Natural killer cell treated with Interleukin-12 subunit alpha and Interleukin-12 subunit beta and Interleukin-15 and Interleukin-18, amount 100 ng/mL, for 72 hours (primary cell): ENCODE results near the gene KCNQ4. TPM values are rescaled to one million over a fixed set of nuclear protein-coding genes. Genes with fewer than 3 reads are reported as not detected.
A peak's percentile ranks its signal among the peaks of the same experiment; 100 is the strongest.

Experiments used
- ATAC-seq, 2 donors: fragments of 150-1000 bp; cut with Tn5 transposase in 1 of 2; sonication (Bioruptor Pico), chemical (Tn5 transposase) in 1 of 2; 2 replicates each; pipeline ENCODE4 v1.10.0; 2021
- DNase-seq: peaks from one replicate; pipeline ENCODE4 v3.0.0; 2022; ENCODE audit warnings: low spot score
- H3K27ac Mint-ChIP-seq, 2 donors: 1 replicate in 1 of 2; 2 replicates in 1 of 2; pipeline ENCODE4 v1.8.0; 2022; ENCODE audit warnings: mixed read lengths in 2 of 2, mild to moderate bottlenecking in 1 of 2, moderate library complexity in 1 of 2
- H3K27me3 Mint-ChIP-seq, 2 donors: 1 replicate in 1 of 2; 2 replicates in 1 of 2; pipeline ENCODE4 v1.8.0; 2022; ENCODE audit warnings: mixed read lengths in 2 of 2
- H3K36me3 Mint-ChIP-seq: one replicate; pipeline ENCODE4 v1.8.0; 2022; ENCODE audit warnings: mixed read lengths
- H3K4me1 Mint-ChIP-seq, 2 donors: 1 replicate in 1 of 2; 2 replicates in 1 of 2; pipeline ENCODE4 v1.8.0; 2022; ENCODE audit warnings: low read depth in 2 of 2, mixed read lengths in 2 of 2, mild to moderate bottlenecking in 1 of 2
- H3K4me3 Mint-ChIP-seq: one replicate; pipeline ENCODE4 v1.8.0; 2022; ENCODE audit warnings: mixed read lengths
- H3K9me3 Mint-ChIP-seq: 2 replicates; pipeline ENCODE4 v1.8.0; 2022; ENCODE audit warnings: mixed read lengths
- total RNA-seq, 2 donors: library from RNA; stranded (reverse); gene quantifications; one replicate each; pipeline ENCODE4 v1.2.3, GENCODE V29; 2022

Gene KCNQ4
- total RNA-seq, 2 donors from 2014 or later = 0.24 to 0.56 TPM

DNA sequence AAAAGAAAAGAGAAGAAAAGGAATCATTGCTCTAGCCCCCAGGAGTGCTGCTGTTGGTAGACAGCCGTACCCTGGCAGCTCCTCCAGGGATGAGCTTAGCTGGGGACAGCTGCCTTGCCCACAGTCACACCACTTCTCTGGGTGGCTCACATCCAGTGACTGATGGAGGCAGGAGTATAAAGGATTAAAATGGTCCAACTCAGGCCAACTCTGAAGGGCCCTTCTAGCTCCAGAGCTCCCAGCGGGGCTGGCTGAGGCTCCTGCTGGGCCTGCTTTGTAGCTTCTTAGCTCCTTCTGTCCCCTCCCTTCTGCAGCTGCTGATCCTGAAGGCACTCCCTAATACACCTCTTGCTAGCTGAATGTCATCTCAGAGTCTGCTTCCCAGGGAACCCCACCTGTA lies 74.2 kb downstream of the KCNQ4 start:
- H3K4me3 Mint-ChIP-seq = no peak overlapping the region
- H3K36me3 Mint-ChIP-seq = no peaks in the 10 kb centered on the region
- DNase-seq (no peak), ATAC-seq (no peak)
- peaks cover 9 to 11% of the 10 kb centered on the region in 2 donors for H3K4me1 Mint-ChIP-seq
- no peak overlapping the region for H3K27ac Mint-ChIP-seq
- no peaks in the 10 kb centered on the region for H3K9me3 Mint-ChIP-seq
- H3K27me3 Mint-ChIP-seq = peaks cover 14 to 15% of the 10 kb centered on the region in 2 donors

DNA sequence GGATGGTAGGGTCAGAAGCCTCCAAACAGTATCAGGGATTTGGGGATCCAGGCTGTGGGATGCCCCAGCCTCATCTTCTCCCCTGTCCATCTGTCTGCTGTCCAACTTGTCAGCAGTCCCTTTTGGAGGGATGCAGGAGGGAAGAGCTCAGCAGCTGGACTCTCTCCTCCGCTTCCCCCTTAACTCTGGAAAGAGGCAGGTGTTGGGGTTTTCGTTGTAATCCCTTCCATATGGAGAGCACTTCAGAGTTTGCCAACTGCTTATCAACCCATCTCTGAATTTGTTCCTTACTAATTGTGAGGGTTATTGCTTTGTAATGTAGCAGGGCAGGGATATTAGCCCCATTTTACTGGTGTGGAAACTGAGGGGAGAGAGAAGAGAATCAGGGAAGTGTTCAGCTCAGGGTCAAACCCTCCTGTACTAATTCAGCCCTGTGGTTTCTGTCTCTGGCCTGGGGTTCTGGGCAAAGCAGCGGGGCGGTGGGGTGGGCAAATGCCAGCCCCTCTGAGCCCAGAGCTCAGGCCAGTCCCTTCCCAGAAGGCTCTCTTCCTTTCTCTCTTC lies 75.3 kb downstream of the KCNQ4 start:
- Mint-ChIP-seq H3K4me1 (peaks cover 12 to 13% of the 10 kb centered on the region in 2 donors), H3K27ac (peak overlapping the region in 1 of 2 donors; percentile 59), H3K4me3 (no peak overlapping the region), H3K36me3 (no peaks in the 10 kb centered on the region), H3K9me3 (no peaks in the 10 kb centered on the region), H3K27me3 (peaks cover 10 to 12% of the 10 kb centered on the region in 2 donors)
- DNase-seq = no peak
- no peak for ATAC-seq

DNA sequence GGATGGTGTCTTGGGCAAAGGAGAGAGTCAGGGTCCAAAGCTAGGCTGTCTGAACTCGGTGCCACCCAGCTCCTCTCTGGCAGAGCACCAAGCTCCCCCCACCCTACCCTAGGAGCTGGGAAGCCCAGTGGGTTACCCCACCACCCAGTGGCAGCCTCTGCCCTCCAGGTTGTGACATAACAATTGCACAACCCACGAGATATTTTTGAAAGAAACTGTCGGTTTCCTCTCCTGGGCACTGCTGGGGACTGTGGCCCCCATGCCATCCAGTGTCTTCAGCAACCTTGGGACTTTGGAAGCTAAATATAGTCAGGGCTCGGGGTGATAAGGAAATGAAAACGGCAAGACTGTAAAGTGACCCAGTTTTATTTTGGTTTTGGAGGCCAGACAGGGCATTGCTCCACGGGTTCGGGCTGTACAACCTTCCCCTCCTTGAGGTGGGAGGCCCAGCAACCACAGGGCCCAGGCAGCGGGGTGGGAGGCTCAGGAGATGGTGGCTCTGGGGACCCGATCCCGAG lies 77.2 kb downstream of the KCNQ4 start:
- peak overlapping the region; percentile 86 for H3K4me3 Mint-ChIP-seq
- H3K27ac Mint-ChIP-seq = peak overlapping the region; percentile 41 to 67
- DNase-seq = no peak
- H3K9me3 Mint-ChIP-seq = no peaks in the 10 kb centered on the region
- peaks cover 10 to 12% of the 10 kb centered on the region in 2 donors for H3K27me3 Mint-ChIP-seq
- peaks cover 12 to 13% of the 10 kb centered on the region in 2 donors for H3K4me1 Mint-ChIP-seq
- no peak for ATAC-seq
- no peaks in the 10 kb centered on the region for H3K36me3 Mint-ChIP-seq

DNA sequence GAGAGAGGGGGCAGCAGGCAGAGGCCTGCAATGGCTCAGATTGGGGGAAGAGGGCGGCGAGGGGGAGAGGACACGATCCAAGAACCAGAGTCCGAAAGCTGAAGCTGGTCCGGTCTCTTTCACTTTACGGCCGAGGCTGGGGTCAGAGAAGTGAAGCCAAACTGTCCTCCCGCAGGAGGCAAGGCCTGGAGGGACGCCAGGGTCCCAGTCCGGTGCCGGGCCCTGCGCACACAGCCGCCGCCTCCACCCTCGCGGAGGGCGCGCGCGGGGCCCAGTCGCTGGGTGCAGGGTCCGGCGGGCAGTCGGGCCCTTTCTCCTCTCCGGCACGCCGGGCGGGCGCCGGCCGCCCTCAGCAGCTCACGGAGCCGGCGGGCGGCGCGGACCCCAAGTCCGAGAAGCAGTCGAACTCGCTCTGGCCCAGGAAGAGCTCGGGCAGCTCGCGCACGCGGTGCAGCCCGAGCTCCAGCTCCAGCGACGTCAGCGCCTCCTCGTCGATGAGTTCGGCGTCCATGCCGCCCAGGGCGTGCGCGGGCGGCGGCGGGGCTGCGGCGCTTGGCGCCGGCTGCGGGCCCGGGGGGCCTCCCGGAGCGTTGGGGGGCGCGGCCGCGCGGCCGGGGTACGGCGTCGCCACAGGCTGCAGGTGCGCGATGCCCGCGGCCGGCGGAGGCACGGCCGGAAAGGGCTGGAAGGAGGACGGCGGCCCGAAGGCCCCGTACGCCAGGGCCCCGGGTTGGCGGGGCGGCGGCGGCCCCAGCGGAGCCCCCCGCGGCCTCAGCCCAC lies 77.8 kb downstream of the KCNQ4 start:
- no peak for DNase-seq
- Mint-ChIP-seq H3K4me3 (peak overlapping the region; percentile 86), H3K27ac (peak overlapping the region; percentile 41 to 67), H3K4me1 (peaks cover 12 to 16% of the 10 kb centered on the region in 2 donors), H3K9me3 (no peaks in the 10 kb centered on the region), H3K36me3 (no peaks in the 10 kb centered on the region), H3K27me3 (peaks cover 10 to 12% of the 10 kb centered on the region in 2 donors)
- ATAC-seq = no peak

DNA sequence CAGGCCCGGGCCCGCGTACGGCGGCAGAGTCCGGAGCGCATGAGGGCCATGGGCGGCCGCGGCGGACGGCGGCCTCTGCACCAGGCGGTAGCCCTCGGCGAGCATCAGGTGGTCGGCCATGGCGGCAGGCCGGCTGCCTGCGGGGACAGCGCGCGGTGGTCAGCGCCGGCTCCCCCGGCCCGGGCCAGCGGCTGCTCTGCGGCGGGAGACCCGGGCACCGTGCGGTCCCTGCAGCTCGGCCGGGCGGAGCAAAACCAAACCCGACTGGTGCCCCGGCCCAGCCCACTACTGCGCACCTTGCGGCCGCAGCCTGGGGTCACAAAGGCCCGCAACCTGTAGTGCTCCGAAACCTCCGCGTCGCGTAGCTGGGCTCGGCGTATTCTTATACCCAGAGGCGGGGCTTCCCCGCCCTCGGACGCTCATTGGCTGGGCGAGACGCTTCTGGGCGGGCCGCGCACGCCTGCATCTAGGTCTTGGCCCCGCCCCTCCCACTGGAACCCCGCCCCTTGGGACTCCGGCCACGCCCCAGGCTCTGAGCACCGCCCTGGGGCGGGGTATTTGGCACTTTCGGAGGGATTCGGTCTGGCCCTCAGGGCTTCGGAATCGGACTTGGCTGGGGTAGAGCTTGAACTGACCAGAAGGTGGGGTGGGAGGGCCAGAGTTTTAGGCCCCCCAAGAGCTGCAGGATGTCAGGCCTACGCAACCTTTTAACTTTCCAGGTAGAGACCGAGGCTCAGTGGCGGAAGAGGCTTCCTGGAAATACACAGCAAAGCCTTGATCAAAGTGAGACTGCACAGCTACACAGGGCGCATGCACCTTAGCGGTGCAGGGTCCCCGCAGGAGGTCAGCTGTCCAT lies 78.6 kb downstream of the KCNQ4 start, which contains the start of gene CITED4:
Gene CITED4, minus strand, starts transcription at position 356 of the 856 bp plus-strand sequence. Its CDS starts 236 bp downstream, at position 120.
- no peaks in the 10 kb centered on the region for H3K36me3 Mint-ChIP-seq
- H3K27ac Mint-ChIP-seq = peak within 1 kb of the TSS; percentile 82
- no peaks in the 10 kb centered on the region for H3K9me3 Mint-ChIP-seq
- peak within 1 kb of the TSS; percentile 85 for H3K4me3 Mint-ChIP-seq
- peak; percentile 93 for DNase-seq
- H3K27me3 Mint-ChIP-seq = peaks cover 10 to 12% of the 10 kb centered on the region in 2 donors
- H3K4me1 Mint-ChIP-seq = peaks cover 12 to 17% of the 10 kb centered on the region in 2 donors
- peak; percentile 98 for ATAC-seq

DNA sequence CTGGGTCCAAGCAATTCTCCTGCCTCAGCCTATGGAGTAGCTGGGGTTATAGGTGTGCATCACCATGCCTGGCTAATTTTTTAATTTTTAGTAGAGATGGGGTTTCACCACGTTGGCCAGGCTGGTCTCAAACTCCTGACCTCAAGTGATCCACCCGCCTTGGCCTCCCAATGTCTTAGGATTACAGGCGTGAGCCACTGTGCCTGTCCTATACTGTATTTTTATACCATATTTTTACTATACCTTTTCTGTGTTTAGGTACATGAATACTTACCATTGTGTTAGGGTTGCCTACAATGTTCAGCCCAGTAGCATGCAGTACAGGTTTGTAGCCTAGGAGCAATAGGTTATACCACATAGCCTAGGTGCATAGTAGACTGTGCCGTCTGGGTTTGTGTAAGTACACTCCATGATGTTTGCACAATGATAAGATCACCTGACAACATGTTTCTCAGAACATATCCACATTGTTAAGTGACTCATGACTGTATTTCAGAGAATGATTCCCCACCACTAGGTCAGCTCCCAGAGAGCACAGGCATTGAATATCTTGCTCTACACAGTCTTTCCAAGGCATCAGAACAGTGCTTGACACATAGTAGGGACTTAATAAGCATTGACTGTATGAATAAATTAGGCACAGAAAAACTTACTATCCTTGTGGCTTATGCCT lies 84.6 kb downstream of the KCNQ4 start:
- no peaks in the 10 kb centered on the region for H3K27me3 Mint-ChIP-seq
- no peaks in the 10 kb centered on the region for H3K36me3 Mint-ChIP-seq
- no peak for DNase-seq
- no peak overlapping the region for H3K4me3 Mint-ChIP-seq
- peaks cover 2 to 10% of the 10 kb centered on the region in 2 donors for H3K4me1 Mint-ChIP-seq
- H3K9me3 Mint-ChIP-seq = no peaks in the 10 kb centered on the region
- no peak overlapping the region for H3K27ac Mint-ChIP-seq
- peak; percentile 62 to 63 for ATAC-seq

DNA sequence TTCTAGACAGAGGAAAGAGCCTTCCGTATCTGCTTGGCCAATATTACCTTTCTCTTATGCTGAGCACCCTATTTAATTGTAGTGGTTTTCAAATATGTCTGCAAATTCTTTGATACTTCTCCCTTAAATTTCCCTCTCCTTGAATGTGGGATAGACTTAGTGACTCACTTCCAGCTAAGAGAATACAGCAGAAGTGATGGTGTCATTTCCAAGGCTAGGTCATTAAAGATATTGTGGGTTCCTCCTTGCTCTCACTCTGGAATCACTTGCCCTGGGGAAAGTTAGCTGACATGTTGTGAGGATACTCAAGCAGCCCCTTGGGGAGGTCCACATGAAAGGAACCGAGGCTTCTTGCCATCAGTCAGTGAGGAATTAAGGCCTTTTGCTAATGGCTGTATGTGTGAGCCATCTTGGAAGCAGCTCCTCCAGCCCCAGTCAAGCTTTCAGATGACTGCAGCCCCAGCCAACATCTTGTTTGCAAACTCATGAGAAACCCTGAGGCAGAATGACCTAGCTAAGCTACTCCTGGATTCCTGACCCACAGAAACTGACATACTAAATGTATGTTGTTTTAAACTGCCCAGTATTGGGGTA lies 86.6 kb downstream of the KCNQ4 start:
- Mint-ChIP-seq H3K27me3 (no peaks in the 10 kb centered on the region), H3K36me3 (no peaks in the 10 kb centered on the region), H3K27ac (no peak overlapping the region), H3K9me3 (no peaks in the 10 kb centered on the region), H3K4me1 (peaks cover 16 to 24% of the 10 kb centered on the region in 2 donors), H3K4me3 (no peak overlapping the region)
- no peak for DNase-seq
- ATAC-seq = no peak

DNA sequence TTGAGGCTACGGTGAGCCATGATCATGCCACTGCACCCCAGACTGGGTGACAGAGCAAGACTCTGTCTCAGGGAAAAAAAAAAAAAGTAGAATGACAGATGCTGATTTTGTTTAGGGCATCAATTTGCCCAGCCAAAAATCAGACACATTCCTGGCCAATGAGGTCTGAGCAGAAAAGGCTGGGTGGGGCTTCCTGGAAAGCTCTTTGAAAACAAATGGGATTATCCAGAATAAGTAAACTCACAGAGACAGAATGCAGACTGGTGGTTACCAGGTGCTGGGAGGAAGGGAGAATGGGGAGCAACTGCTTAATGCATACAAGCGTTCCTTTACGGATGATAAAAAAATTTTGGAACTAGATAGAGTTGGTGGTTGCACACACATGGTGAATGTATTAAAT lies 88.7 kb downstream of the KCNQ4 start:
- Mint-ChIP-seq H3K4me1 (peaks cover 36 to 40% of the 10 kb centered on the region in 2 donors), H3K9me3 (peaks cover 9% of the 10 kb centered on the region), H3K36me3 (peaks cover 9% of the 10 kb centered on the region), H3K27ac (no peak overlapping the region), H3K4me3 (no peak overlapping the region), H3K27me3 (no peaks in the 10 kb centered on the region)
- no peak for DNase-seq
- no peak for ATAC-seq

DNA sequence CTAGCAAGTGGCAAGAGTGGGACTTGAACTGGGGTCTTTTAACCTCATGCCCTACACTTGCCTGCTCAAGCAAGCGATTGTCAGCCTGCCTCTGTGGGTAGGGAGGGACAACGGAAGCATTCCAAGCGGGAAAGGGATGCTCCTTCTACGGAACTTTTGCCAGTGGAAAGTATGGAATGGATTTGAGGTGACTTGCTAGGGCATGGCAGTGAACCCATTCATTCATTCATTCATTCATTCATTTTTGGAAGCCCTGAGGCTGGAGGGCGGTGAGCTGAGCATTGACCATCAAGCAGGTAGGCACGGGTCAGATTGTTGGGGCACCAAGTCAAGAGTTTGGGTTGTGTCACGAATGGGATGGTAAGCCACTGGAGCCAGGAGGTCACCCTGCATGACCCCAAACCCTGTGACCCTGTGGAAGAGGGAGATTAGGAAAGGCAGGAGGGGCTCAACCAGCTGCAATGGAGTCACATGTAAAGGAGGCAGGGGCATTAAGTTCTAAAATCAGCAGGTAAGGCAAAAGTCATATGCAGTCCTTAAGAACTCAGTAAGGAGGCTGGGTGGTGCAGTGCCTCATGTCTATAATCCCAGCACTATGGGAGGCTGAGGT lies 90.4 kb downstream of the KCNQ4 start:
- Mint-ChIP-seq H3K4me1 (peaks cover 41 to 49% of the 10 kb centered on the region in 2 donors), H3K27me3 (no peaks in the 10 kb centered on the region), H3K36me3 (peaks cover 9% of the 10 kb centered on the region), H3K27ac (peak overlapping the region; percentile 59 to 83), H3K4me3 (peak overlapping the region; percentile 61), H3K9me3 (peaks cover 9% of the 10 kb centered on the region)
- ATAC-seq (no peak), DNase-seq (no peak)

DNA sequence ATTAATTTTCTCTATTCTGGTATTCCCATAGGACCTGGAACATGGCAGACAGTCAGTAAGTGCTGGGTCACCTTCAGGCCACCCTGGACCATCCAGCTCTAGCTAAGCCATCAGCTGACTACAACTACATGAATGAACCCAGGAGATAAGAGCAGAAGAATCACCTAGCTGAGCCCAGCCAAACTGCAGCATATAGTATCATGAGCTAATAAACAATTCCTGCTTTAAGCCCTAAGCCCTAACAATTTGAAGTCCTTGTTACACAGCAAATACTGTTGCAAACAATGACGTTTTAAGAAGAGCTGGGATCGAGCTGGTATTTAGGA lies 92.8 kb downstream of the KCNQ4 start:
- Mint-ChIP-seq H3K4me3 (peak overlapping the region; percentile 58), H3K36me3 (peaks cover 9% of the 10 kb centered on the region), H3K27ac (peak overlapping the region; percentile 72 to 85), H3K9me3 (peaks cover 9% of the 10 kb centered on the region), H3K4me1 (peaks cover 41 to 49% of the 10 kb centered on the region in 2 donors), H3K27me3 (no peaks in the 10 kb centered on the region)
- DNase-seq (no peak), ATAC-seq (no peak)

DNA sequence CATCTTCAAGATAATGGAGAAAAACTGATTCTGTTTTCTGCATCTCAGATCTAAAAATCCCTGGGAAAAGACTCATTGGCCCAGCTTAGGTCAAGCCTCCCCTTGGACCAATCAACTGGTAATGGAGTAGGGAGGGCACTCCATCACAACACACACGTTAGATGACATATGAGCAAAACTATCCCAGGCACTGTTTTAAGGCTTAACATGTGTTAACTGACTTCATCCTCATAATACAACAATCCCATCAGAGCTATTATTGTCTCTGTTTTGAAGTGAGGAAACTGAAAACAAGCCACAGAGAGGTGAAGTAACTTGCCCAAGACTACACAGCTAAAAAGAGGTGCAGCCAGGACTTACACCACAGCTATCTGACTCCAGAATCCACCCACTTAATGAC lies 93.3 kb downstream of the KCNQ4 start:
- Mint-ChIP-seq H3K27me3 (no peaks in the 10 kb centered on the region), H3K27ac (peak overlapping the region; percentile 72 to 85), H3K4me1 (peaks cover 41 to 49% of the 10 kb centered on the region in 2 donors), H3K36me3 (peaks cover 9% of the 10 kb centered on the region), H3K9me3 (peaks cover 9% of the 10 kb centered on the region), H3K4me3 (peak overlapping the region; percentile 45)
- DNase-seq = no peak
- no peak for ATAC-seq

DNA sequence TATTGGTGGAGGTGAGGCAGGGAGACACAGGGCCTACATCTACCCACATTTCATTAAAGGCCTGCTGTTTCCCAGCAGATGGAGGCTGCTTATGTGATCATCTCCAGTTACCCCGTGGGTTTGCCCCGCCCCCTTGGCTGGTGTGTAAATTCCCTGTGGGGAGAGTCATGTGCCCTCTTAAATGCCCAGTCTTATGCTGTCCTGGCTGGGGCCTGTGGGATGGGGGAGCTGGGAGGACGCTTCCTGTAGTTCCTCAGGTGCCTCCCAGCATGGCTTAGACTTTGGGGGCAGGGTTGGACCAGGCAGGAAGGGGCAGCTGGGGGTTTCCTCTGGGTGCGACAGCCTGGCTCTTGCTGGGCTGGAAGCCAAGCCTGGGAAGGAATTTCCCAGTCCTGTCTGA lies 94.1 kb downstream of the KCNQ4 start:
- peaks cover 9% of the 10 kb centered on the region for H3K36me3 Mint-ChIP-seq
- peak; percentile 41 to 68 for ATAC-seq
- H3K27ac Mint-ChIP-seq = peak overlapping the region; percentile 72 to 85
- H3K27me3 Mint-ChIP-seq = peaks cover 0 to 2% of the 10 kb centered on the region in 2 donors
- peaks cover 9% of the 10 kb centered on the region for H3K9me3 Mint-ChIP-seq
- H3K4me3 Mint-ChIP-seq = peak overlapping the region; percentile 45
- peaks cover 41 to 47% of the 10 kb centered on the region in 2 donors for H3K4me1 Mint-ChIP-seq
- peak; percentile 79 for DNase-seq
